Neural cell (in vitro differentiated cells): ENCODE results near the gene PROM2. TPM values are rescaled to one million over a fixed set of nuclear protein-coding genes. Genes with fewer than 3 reads are reported as not detected.

Source experiments
- H2AFZ ChIP-seq: fragments of 200-600, 300-800 bp; sonication (generic), shearing (Covaris generic); 2 replicates; pipeline ENCODE4 v1.6.0; 2014; ENCODE audit warnings: low read depth, mild to moderate bottlenecking, antibody characterized with exemption, low read length, moderate library complexity
- H3F3A ChIP-seq: fragments of 200-600 bp; shearing (Covaris generic); 2 replicates; pipeline ENCODE4 v1.6.1; 2016; ENCODE audit warnings: mild to moderate bottlenecking, moderate library complexity, mixed read lengths, antibody characterized with exemption, low read length; ENCODE audit not compliant: insufficient read depth, poor library complexity, severe bottlenecking
- H3K27ac ChIP-seq: fragments of 200-600, 300-800 bp; sonication (generic), shearing (Covaris generic); 2 replicates; pipeline ENCODE4 v1.5.1; 2014; ENCODE audit warnings: mild to moderate bottlenecking, low read length, moderate library complexity
- H3K27me3 ChIP-seq: fragments of 300-800, 200-600 bp; sonication (generic), shearing (Covaris generic); 2 replicates; pipeline ENCODE4 v1.6.0; 2014; ENCODE audit warnings: mild to moderate bottlenecking, low read depth, low read length, moderate library complexity; ENCODE audit not compliant: insufficient read depth
- H3K36me3 ChIP-seq: fragments of 300-800, 200-600 bp; sonication (generic), shearing (Covaris generic); 2 replicates; pipeline ENCODE4 v1.5.1; 2014; ENCODE audit warnings: mild to moderate bottlenecking, antibody characterized with exemption, low read length, moderate library complexity; ENCODE audit not compliant: insufficient read depth
- H3K4me2 ChIP-seq: fragments of 300-800, 200-600 bp; sonication (generic), shearing (Covaris generic); 2 replicates; pipeline ENCODE4 v1.6.0; 2014; ENCODE audit warnings: mild to moderate bottlenecking, low read length
- H3K4me3 ChIP-seq: fragments of 300-800, 200-600 bp; sonication (generic), shearing (Covaris generic); 2 replicates; pipeline ENCODE4 v1.5.1; 2014; ENCODE audit warnings: mild to moderate bottlenecking, low read length, moderate library complexity
- H3K79me2 ChIP-seq: fragments of 200-600 bp; shearing (Covaris generic); replicated peaks from 2 replicates; pipeline ENCODE4 v1.6.0; 2014; ENCODE audit warnings: mild to moderate bottlenecking, low read length, moderate library complexity; ENCODE audit not compliant: insufficient read depth
- H3K9ac ChIP-seq: fragments of 300-800, 200-600 bp; sonication (generic), shearing (Covaris generic); 2 replicates; pipeline ENCODE4 v1.6.1; 2016; ENCODE audit warnings: mild to moderate bottlenecking, low read length, mixed read lengths
- H3K9me2 ChIP-seq: fragments of 200-600 bp; shearing (Covaris generic); 2 replicates; pipeline ENCODE4 v1.6.1; 2016; ENCODE audit warnings: mild to moderate bottlenecking, low read length, mixed read lengths; ENCODE audit not compliant: insufficient read depth
- H3K9me3 ChIP-seq: fragments of 200-600, 300-800 bp; sonication (generic), shearing (Covaris generic); 2 replicates; pipeline ENCODE4 v1.6.1; 2016; ENCODE audit warnings: mild to moderate bottlenecking, mixed run types, low read length, moderate library complexity, mixed read lengths
- H4K20me1 ChIP-seq: fragments of 200-600 bp; shearing (Covaris generic); 2 replicates; pipeline ENCODE4 v1.6.1; 2016; ENCODE audit warnings: mild to moderate bottlenecking, mixed run types; ENCODE audit not compliant: insufficient read depth
- EP300 ChIP-seq: fragments of 450-650 bp; conservative IDR thresholded peaks from 2 replicates; pipeline ENCODE4 v1.6.1; 2014; ENCODE audit warnings: antibody characterized with exemption, mild to moderate bottlenecking, moderate library complexity; ENCODE audit not compliant: poor library complexity, severe bottlenecking
- EZH2 ChIP-seq: fragments of 200-600, 300-800 bp; shearing (Covaris generic), sonication (generic); IDR thresholded peaks from 2 replicates; pipeline ENCODE4 v1.6.1; 2014; ENCODE audit warnings: antibody characterized with exemption, low read length, borderline replicate concordance, mild to moderate bottlenecking; ENCODE audit not compliant: insufficient read depth, poor library complexity, severe bottlenecking
- MXI1 ChIP-seq: fragments of 450-650 bp; conservative IDR thresholded peaks from 2 replicates; pipeline ENCODE4 v1.6.1; 2014; ENCODE audit warnings: antibody characterized with exemption, mild to moderate bottlenecking; ENCODE audit not compliant: poor library complexity, severe bottlenecking
- POLR2AphosphoS5 ChIP-seq: IDR thresholded peaks from 2 replicates; pipeline ENCODE4 v1.6.1; 2012
- RAD21 ChIP-seq: fragments of 450-650 bp; conservative IDR thresholded peaks from 2 replicates; pipeline ENCODE4 v1.6.1; 2014; ENCODE audit warnings: antibody characterized with exemption, mild to moderate bottlenecking, moderate library complexity
- REST ChIP-seq: IDR thresholded peaks from 2 replicates; pipeline ENCODE4 v1.6.1; 2012; ENCODE audit warnings: borderline replicate concordance
- SMC3 ChIP-seq: fragments of 450-650 bp; conservative IDR thresholded peaks from 2 replicates; pipeline ENCODE4 v1.6.1; 2014; ENCODE audit warnings: antibody characterized with exemption, mild to moderate bottlenecking, moderate library complexity; ENCODE audit not compliant: poor library complexity
- TAF1 ChIP-seq: IDR thresholded peaks from 2 replicates; pipeline ENCODE4 v1.6.1; 2012; ENCODE audit warnings: low read depth
- polyA plus RNA-seq: library from polyadenylated mRNA; depleted of rRNA; stranded (reverse); fragments of >200 nt; gene quantifications from 2 replicates; pipeline ENCODE4 v1.2.3, GENCODE V29; 2014
- TF ChIP-seq, protein P1 (sequence below): fragments of 450-650 bp; IDR thresholded peaks from 2 replicates; pipeline ENCODE4 v1.5.1; 2014; ENCODE audit warnings: antibody characterized with exemption, mild to moderate bottlenecking, moderate library complexity; ENCODE audit not compliant: poor library complexity, severe bottlenecking

The PROM2 gene
- polyA plus RNA-seq, 1 donor from 2014 or later: 2.2 TPM

DNA sequence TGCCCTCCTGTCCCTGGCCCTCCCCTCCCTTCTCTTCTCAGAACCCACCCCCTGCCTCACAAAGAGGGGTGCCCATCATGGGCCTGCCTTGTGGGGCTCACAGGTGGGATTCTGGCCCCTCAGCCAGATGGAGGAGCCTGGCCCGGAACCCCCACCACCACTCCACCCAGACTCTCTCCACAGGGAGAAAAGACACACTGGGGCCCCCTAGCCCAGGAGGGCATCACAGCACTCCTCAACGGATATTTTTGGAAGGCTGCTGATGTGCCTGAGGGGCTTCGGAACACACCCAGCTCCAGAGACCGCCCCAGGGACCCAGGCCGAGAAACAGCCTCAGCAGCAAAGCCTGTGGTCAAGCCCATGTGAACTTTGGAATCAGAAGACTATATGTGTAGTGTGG, 32.8 kb downstream of the PROM2 start:
- Histone ChIP-seq H3K4me3 (no peak overlapping the region), H4K20me1 (no peaks in the 10 kb centered on the region), H3K27me3 (no peaks in the 10 kb centered on the region), H3K9me2 (no peaks in the 10 kb centered on the region), H3F3A (no peaks in the 10 kb centered on the region), H3K27ac (no peak overlapping the region), H3K9ac (no peak overlapping the region), H3K9me3 (peaks cover 5% of the 10 kb centered on the region), H3K4me2 (no peak overlapping the region), H3K79me2 (no peaks in the 10 kb centered on the region), H2AFZ (no peak overlapping the region), H3K36me3 (no peaks in the 10 kb centered on the region)
- TF ChIP-seq EZH2 (no peak), POLR2AphosphoS5 (no peak), TAF1 (no peak), SMC3 (no peak), REST (no peak), RAD21 (no peak), EP300 (no peak), MXI1 (no peak)
- TF ChIP-seq, protein P1, sequence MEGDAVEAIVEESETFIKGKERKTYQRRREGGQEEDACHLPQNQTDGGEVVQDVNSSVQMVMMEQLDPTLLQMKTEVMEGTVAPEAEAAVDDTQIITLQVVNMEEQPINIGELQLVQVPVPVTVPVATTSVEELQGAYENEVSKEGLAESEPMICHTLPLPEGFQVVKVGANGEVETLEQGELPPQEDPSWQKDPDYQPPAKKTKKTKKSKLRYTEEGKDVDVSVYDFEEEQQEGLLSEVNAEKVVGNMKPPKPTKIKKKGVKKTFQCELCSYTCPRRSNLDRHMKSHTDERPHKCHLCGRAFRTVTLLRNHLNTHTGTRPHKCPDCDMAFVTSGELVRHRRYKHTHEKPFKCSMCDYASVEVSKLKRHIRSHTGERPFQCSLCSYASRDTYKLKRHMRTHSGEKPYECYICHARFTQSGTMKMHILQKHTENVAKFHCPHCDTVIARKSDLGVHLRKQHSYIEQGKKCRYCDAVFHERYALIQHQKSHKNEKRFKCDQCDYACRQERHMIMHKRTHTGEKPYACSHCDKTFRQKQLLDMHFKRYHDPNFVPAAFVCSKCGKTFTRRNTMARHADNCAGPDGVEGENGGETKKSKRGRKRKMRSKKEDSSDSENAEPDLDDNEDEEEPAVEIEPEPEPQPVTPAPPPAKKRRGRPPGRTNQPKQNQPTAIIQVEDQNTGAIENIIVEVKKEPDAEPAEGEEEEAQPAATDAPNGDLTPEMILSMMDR: no peak

- no peaks in the 10 kb centered on the region for H3F3A ChIP-seq
- H3K9me2 ChIP-seq: no peaks in the 10 kb centered on the region
- no peaks in the 10 kb centered on the region for H3K27me3 ChIP-seq
- H3K9me3 ChIP-seq: peaks cover 4% of the 10 kb centered on the region
- H3K36me3 ChIP-seq: no peaks in the 10 kb centered on the region
- TF ChIP-seq EZH2 (no peak), POLR2AphosphoS5 (no peak), TAF1 (no peak), REST (no peak), SMC3 (no peak), EP300 (no peak), MXI1 (no peak), RAD21 (no peak)
- TF ChIP-seq, protein P1: no peak
- H3K4me3 ChIP-seq: no peak overlapping the region
- H3K4me2 ChIP-seq: no peak overlapping the region
- H3K9ac ChIP-seq: no peak overlapping the region
- H3K79me2 ChIP-seq: no peaks in the 10 kb centered on the region
- no peaks in the 10 kb centered on the region for H4K20me1 ChIP-seq
- H2AFZ ChIP-seq: no peak overlapping the region
- H3K27ac ChIP-seq: no peak overlapping the region
Observed at GRCh38 chr2:95307878-95308277, 33.6 kb downstream of the PROM2 start.
